Neural cell (in vitro differentiated cells): ENCODE data around the gene TGFA. TPM values are rescaled to one million over a fixed set of nuclear protein-coding genes. Genes with fewer than 3 reads are reported as not detected.

ENCODE experiments used
- H2AFZ ChIP-seq: fragments of 200-600, 300-800 bp; sonication (generic), shearing (Covaris generic); 2 replicates; pipeline ENCODE4 v1.6.0; 2014; ENCODE audit warnings: low read depth, mild to moderate bottlenecking, antibody characterized with exemption, low read length, moderate library complexity
- H3F3A ChIP-seq: fragments of 200-600 bp; shearing (Covaris generic); 2 replicates; pipeline ENCODE4 v1.6.1; 2016; ENCODE audit warnings: mild to moderate bottlenecking, moderate library complexity, mixed read lengths, antibody characterized with exemption, low read length; ENCODE audit not compliant: insufficient read depth, poor library complexity, severe bottlenecking
- H3K27ac ChIP-seq: fragments of 200-600, 300-800 bp; sonication (generic), shearing (Covaris generic); 2 replicates; pipeline ENCODE4 v1.5.1; 2014; ENCODE audit warnings: mild to moderate bottlenecking, low read length, moderate library complexity
- H3K27me3 ChIP-seq: fragments of 300-800, 200-600 bp; sonication (generic), shearing (Covaris generic); 2 replicates; pipeline ENCODE4 v1.6.0; 2014; ENCODE audit warnings: mild to moderate bottlenecking, low read depth, low read length, moderate library complexity; ENCODE audit not compliant: insufficient read depth
- H3K36me3 ChIP-seq: fragments of 300-800, 200-600 bp; sonication (generic), shearing (Covaris generic); 2 replicates; pipeline ENCODE4 v1.5.1; 2014; ENCODE audit warnings: mild to moderate bottlenecking, antibody characterized with exemption, low read length, moderate library complexity; ENCODE audit not compliant: insufficient read depth
- H3K4me2 ChIP-seq: fragments of 300-800, 200-600 bp; sonication (generic), shearing (Covaris generic); 2 replicates; pipeline ENCODE4 v1.6.0; 2014; ENCODE audit warnings: mild to moderate bottlenecking, low read length
- H3K4me3 ChIP-seq: fragments of 300-800, 200-600 bp; sonication (generic), shearing (Covaris generic); 2 replicates; pipeline ENCODE4 v1.5.1; 2014; ENCODE audit warnings: mild to moderate bottlenecking, low read length, moderate library complexity
- H3K79me2 ChIP-seq: fragments of 200-600 bp; shearing (Covaris generic); replicated peaks from 2 replicates; pipeline ENCODE4 v1.6.0; 2014; ENCODE audit warnings: mild to moderate bottlenecking, low read length, moderate library complexity; ENCODE audit not compliant: insufficient read depth
- H3K9ac ChIP-seq: fragments of 300-800, 200-600 bp; sonication (generic), shearing (Covaris generic); 2 replicates; pipeline ENCODE4 v1.6.1; 2016; ENCODE audit warnings: mild to moderate bottlenecking, low read length, mixed read lengths
- H3K9me2 ChIP-seq: fragments of 200-600 bp; shearing (Covaris generic); 2 replicates; pipeline ENCODE4 v1.6.1; 2016; ENCODE audit warnings: mild to moderate bottlenecking, low read length, mixed read lengths; ENCODE audit not compliant: insufficient read depth
- H3K9me3 ChIP-seq: fragments of 200-600, 300-800 bp; sonication (generic), shearing (Covaris generic); 2 replicates; pipeline ENCODE4 v1.6.1; 2016; ENCODE audit warnings: mild to moderate bottlenecking, mixed run types, low read length, moderate library complexity, mixed read lengths
- H4K20me1 ChIP-seq: fragments of 200-600 bp; shearing (Covaris generic); 2 replicates; pipeline ENCODE4 v1.6.1; 2016; ENCODE audit warnings: mild to moderate bottlenecking, mixed run types; ENCODE audit not compliant: insufficient read depth
- CTCF ChIP-seq: fragments of 450-650 bp; IDR thresholded peaks from 2 replicates; pipeline ENCODE4 v1.5.1; 2014; ENCODE audit warnings: antibody characterized with exemption, mild to moderate bottlenecking, moderate library complexity; ENCODE audit not compliant: poor library complexity, severe bottlenecking
- EP300 ChIP-seq: fragments of 450-650 bp; conservative IDR thresholded peaks from 2 replicates; pipeline ENCODE4 v1.6.1; 2014; ENCODE audit warnings: antibody characterized with exemption, mild to moderate bottlenecking, moderate library complexity; ENCODE audit not compliant: poor library complexity, severe bottlenecking
- EZH2 ChIP-seq: fragments of 200-600, 300-800 bp; shearing (Covaris generic), sonication (generic); IDR thresholded peaks from 2 replicates; pipeline ENCODE4 v1.6.1; 2014; ENCODE audit warnings: antibody characterized with exemption, low read length, borderline replicate concordance, mild to moderate bottlenecking; ENCODE audit not compliant: insufficient read depth, poor library complexity, severe bottlenecking
- MXI1 ChIP-seq: fragments of 450-650 bp; conservative IDR thresholded peaks from 2 replicates; pipeline ENCODE4 v1.6.1; 2014; ENCODE audit warnings: antibody characterized with exemption, mild to moderate bottlenecking; ENCODE audit not compliant: poor library complexity, severe bottlenecking
- RAD21 ChIP-seq: fragments of 450-650 bp; conservative IDR thresholded peaks from 2 replicates; pipeline ENCODE4 v1.6.1; 2014; ENCODE audit warnings: antibody characterized with exemption, mild to moderate bottlenecking, moderate library complexity
- REST ChIP-seq: IDR thresholded peaks from 2 replicates; pipeline ENCODE4 v1.6.1; 2012; ENCODE audit warnings: borderline replicate concordance
- TAF1 ChIP-seq: IDR thresholded peaks from 2 replicates; pipeline ENCODE4 v1.6.1; 2012; ENCODE audit warnings: low read depth
- polyA plus RNA-seq: library from polyadenylated mRNA; depleted of rRNA; stranded (reverse); fragments of >200 nt; gene quantifications from 2 replicates; pipeline ENCODE4 v1.2.3, GENCODE V29; 2014

Gene TGFA
- polyA plus RNA-seq, 1 donor from 2014 or later: 0.85 TPM

GRCh38 chr2:70399046-70399445 lies 154.6 kb downstream of the TGFA start:
- no peaks in the 10 kb centered on the region for H3K79me2 ChIP-seq
- no peaks in the 10 kb centered on the region for H3K9me3 ChIP-seq
- no peak overlapping the region for H3K9ac ChIP-seq
- TF ChIP-seq RAD21 (no peak), TAF1 (no peak), EZH2 (no peak), CTCF (no peak), REST (no peak), MXI1 (no peak), EP300 (no peak)
- H3K27me3 ChIP-seq: peaks cover 4% of the 10 kb centered on the region
- H4K20me1 ChIP-seq: no peaks in the 10 kb centered on the region
- H3K4me3 ChIP-seq: no peak overlapping the region
- no peaks in the 10 kb centered on the region for H3F3A ChIP-seq
- no peaks in the 10 kb centered on the region for H3K36me3 ChIP-seq
- H3K4me2 ChIP-seq: no peak overlapping the region
- no peaks in the 10 kb centered on the region for H3K9me2 ChIP-seq
- H3K27ac ChIP-seq: no peak overlapping the region
- no peak overlapping the region for H2AFZ ChIP-seq

Other genes with a start within 250 kb of the TGFA start
- gene ADD2, start 214.4 kb upstream of the TGFA start, polyA plus RNA-seq: 52.5 and 73.6 TPM in 2 replicates
- not detected in 2 replicates for gene FIGLA, start 236.8 kb upstream of the TGFA start, polyA plus RNA-seq